OCI-LY3 (cell line): ENCODE results near the gene LAMA4.

Source experiments
- CTCF ChIP-seq: fragments of 200-600, 300-600 bp; sonication (generic); IDR thresholded peaks from 2 replicates; pipeline ENCODE4 v1.5.1; 2014; ENCODE audit warnings: antibody characterized with exemption, low read length, low read depth
- EZH2phosphoT487 ChIP-seq: fragments of 200-600 bp; shearing (Covaris generic); IDR thresholded peaks from 2 replicates; pipeline ENCODE4 v1.6.1; 2018; ENCODE audit warnings: antibody characterized with exemption, mixed run types, low read depth

GRCh38 chr6:112286010-112286409, 31.6 kb upstream of the LAMA4 start:
- no peak for TF ChIP-seq CTCF
- TF ChIP-seq EZH2phosphoT487, result no peak
